ENCODE results near the gene TSPAN18.

DNA sequence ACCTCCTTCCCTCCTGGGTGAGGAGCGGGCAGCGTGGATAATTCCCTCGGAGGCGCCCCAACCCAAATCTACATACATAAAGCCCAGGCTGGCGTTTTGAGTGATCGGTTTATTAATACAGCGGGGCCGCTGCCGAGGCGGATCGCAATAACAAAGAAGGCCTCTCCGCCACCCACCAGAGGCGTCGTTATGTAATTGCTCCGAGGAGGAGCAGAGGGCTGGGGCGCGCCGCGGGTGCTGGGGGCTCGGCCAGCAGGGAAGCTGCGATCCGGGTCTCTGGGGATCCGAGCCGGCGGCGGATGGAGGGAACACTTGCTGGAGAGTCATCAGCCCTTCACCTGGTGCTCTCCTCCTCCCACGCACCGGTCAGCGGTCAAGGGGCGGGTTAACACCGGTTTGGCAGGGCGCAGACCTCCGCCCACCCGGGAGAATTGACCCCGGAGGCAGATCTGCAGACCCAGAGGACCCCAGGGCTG, 230.3 kb downstream of the TSPAN18 start:
- TF ChIP-seq, protein P1, sequence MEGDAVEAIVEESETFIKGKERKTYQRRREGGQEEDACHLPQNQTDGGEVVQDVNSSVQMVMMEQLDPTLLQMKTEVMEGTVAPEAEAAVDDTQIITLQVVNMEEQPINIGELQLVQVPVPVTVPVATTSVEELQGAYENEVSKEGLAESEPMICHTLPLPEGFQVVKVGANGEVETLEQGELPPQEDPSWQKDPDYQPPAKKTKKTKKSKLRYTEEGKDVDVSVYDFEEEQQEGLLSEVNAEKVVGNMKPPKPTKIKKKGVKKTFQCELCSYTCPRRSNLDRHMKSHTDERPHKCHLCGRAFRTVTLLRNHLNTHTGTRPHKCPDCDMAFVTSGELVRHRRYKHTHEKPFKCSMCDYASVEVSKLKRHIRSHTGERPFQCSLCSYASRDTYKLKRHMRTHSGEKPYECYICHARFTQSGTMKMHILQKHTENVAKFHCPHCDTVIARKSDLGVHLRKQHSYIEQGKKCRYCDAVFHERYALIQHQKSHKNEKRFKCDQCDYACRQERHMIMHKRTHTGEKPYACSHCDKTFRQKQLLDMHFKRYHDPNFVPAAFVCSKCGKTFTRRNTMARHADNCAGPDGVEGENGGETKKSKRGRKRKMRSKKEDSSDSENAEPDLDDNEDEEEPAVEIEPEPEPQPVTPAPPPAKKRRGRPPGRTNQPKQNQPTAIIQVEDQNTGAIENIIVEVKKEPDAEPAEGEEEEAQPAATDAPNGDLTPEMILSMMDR (conservative IDR thresholded peaks at IDR 0.05; ENCODE audit: low read depth, low read length): no peak
- TF ChIP-seq BHLHE40 (IDR thresholded peaks at IDR 0.05; ENCODE audit: low read depth, low read length) (no peak), MAFK (IDR thresholded peaks at IDR 0.05; ENCODE audit: low read depth, low read length) (no peak), RFX5 (IDR thresholded peaks at IDR 0.05; ENCODE audit: low read depth, low read length) (no peak), SMC3 (IDR thresholded peaks at IDR 0.05; ENCODE audit: low read depth, low read length) (no peak), RAD21 (IDR thresholded peaks at IDR 0.05; ENCODE audit: low read length) (no peak), POLR2A (IDR thresholded peaks at IDR 0.05; ENCODE audit: low read depth, low read length) (no peak), FOS (IDR thresholded peaks at IDR 0.05; ENCODE audit: low read depth, low read length) (no peak)
- TF ChIP-seq, protein P2, sequence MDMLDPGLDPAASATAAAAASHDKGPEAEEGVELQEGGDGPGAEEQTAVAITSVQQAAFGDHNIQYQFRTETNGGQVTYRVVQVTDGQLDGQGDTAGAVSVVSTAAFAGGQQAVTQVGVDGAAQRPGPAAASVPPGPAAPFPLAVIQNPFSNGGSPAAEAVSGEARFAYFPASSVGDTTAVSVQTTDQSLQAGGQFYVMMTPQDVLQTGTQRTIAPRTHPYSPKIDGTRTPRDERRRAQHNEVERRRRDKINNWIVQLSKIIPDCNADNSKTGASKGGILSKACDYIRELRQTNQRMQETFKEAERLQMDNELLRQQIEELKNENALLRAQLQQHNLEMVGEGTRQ (IDR thresholded peaks at IDR 0.05; ENCODE audit: low read depth, low read length): no peak

Data from IMR-90 (cell line).